Stimulated activated CD4-positive, alpha-beta T cell treated with anti-CD3 and anti-CD28 coated beads, Interleukin-4, amount 100 ng/mL, for 24 hours (primary cell): Measurements from ENCODE around the gene TEX11.
A peak's percentile ranks its signal among the peaks of the same experiment; 100 is the strongest.
"Not testable (repeated sequence)": the region's sequence is repeated elsewhere in the genome, so short reads cannot be mapped to it uniquely, and the experiment has no call there.

Source experiments
- DNase-seq: peaks from one replicate; pipeline ENCODE4 v3.0.0-alpha.2; 2020

Gene TEX11

GRCh38 chrX:70569922-70570576 lies 338.5 kb downstream of the TEX11 start:
- not testable (repeated sequence) for DNase-seq

DNA sequence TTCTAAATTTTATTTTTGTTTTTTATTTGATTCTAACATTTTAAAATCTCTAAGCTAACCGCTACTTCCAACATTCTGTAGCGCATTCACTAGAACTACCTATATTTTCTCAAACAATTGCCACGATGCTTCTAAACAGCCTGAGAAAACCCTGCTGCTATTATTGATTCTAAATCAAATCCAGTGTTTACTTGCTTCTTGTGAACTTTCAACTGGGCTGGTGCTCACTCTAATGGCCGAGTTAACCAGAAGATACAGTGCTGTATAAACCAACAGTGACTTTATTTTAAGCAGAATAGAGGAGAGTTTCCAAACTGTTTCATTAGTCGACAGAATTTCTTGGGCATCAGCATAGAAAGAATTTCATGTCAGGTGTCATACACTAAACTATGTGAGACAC lies 353.6 kb downstream of the TEX11 start:
- no peak for DNase-seq

DNA sequence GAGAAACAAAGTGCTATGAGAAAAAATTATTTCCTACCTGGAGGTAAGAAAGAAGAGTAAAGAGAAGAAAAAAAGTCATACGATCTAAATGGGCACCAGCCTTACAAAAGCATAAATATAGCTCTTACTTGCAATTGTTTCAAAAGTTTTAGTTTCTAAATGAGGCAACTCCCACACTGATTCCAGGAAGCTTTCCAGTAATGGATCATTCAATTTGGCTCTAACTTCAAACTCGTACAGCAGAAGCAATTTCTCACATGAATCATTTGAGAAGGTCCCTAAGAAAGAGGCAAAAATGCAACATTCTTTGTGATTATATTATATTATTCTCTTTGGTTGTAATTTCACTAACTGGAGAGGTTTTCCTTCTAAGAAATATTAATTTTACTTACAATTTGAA lies 354.0 kb downstream of the TEX11 start:
- no peak for DNase-seq

DNA sequence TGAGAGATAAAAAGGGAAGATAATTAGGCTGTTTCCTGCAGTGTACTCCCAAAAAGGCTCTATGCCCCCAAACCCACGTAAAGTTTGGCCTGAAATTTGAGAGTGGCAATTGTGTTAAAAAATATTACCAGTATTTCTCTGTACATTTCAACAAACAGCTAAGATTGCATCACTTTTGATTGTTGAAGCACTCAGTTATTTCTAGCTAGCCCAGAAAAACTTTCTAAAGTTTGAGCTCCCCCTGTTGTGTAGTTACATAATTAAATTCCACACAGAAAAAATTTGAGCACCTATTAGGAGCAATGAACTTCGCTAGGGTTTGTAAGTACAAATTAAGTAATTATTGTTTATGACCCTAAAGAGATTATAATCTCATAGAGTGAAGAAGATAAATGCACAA lies 354.4 kb downstream of the TEX11 start:
- DNase-seq = no peak

- DNase-seq = no peak
Observed at GRCh38 chrX:70553516-70553915, 355.0 kb downstream of the TEX11 start.

DNA sequence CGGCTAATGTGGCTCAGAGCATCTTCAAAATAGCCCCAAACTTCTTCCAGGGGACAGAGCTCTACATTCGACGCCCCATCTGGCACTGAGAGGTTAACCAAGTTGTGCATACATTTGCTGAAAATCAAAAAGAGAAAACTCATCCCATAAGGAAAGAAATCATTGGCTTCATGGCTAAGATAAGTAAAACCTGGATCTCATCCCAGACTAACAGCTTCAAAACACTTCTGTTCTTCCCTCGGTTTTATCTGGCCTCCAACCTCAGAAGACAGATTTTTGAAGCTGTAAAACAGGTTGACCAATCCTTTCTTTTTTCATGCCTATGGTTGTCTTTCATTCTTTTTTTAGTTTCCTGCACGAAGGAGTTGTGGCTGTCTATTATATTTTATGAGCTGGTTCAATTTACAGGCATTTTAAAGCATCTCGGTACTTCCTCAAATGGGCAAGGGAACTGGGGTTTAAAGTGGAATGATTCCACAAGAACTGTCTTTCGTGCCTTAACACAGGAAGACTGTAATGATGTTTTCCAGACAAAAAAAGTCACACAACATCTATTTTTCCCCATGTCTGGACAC lies 356.3 kb downstream of the TEX11 start:
- no peak for DNase-seq

DNA sequence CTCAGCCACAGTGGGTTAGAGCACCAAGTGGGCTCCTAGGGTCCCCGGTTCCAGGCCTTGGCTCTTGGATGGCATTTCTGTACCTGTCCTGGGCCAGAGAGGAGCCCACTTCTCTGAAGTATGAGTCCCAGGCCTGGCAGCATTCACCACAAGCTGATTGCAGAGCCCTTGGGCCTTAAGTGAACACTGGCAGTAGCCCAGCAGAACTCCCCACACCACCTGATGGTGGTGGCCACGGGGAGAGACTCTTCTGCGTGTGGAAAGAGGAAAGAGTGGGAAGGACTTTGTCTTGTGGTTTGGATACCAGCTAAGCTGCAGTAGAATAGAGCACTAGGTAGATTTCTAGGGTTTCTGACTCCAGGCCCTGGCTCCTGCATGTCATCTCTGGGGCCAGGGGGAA lies 359.1 kb downstream of the TEX11 start:
- DNase-seq = no peak

- DNase-seq = no peak
Observed at GRCh38 chrX:70535198-70535597, 373.3 kb downstream of the TEX11 start.

DNA sequence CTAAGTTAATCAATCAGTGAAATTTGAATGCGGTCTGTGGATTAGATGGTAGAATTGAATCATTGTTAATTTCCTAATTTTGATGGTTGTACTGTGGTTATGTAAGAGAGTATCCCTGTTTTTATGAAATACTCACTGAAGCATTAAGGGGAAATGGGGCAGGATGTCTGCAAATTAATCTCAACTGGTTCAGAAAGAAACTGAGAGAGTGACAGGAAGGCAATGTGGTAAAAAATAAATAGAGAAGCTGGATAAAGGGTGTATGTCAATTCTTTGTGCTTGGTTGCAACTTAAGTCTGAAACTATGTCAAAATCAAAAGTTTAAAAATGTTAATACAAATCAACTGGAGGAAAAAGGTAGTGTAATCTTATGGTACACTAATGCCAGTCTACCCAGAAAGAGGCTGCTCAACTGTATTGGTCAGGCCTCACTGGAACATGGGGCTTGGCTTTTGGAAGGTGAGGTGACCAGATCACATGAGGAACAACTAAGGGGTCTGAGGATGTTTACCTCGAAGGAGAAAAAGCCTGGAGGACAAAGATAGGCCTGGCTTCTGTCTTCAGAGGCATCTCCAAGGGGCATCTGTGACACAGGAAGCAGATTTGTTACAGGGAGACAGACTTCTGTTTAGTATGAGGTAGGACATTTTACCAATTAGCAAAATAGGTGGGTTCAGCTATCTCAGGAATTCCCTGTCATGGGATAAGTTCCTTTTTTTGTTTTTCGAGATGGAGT lies 380.7 kb downstream of the TEX11 start:
- no peak for DNase-seq

DNA sequence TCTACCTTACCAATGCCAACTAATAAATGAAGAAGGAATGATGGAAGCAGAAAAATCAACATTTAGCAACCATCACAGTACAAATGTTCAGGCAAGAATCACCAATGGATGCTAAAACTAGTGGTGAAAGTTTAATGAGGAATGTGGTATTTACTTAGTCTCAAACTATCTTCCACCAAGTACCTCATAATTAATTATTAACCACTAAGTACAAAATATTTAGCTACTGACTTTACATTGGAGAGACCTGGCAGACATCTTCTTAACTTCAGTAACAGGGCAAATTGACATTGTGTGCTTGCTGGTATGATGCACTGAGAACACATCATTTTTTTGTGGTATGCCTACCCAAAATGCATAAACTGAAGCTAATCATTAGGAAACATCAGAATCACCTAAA lies 381.5 kb downstream of the TEX11 start:
- no peak for DNase-seq

DNA sequence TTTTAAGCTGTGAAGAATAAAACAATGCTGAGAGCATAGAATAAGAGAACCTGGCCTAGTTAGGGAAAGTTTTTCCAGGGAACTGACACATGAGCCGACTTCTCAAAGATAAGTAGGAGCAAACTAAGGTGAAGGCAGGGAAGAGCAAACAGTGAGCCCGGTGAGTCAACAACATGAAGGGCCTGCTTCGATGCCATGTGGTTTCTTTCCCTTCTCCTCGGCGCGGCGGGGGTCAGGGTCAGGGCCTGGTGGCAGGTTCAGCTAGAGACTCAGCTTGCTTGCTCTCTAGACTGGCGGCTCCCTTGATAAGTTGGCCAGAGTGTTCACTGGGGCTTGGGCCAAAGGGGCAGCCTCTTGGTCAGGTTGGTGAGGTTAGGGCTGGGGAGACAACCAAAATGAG lies 382.8 kb downstream of the TEX11 start:
- no peak for DNase-seq

- not testable (repeated sequence) for DNase-seq
Observed at GRCh38 chrX:70515692-70516091, 392.8 kb downstream of the TEX11 start.

GRCh38 chrX:70515270-70515669 lies 393.2 kb downstream of the TEX11 start:
- not testable (repeated sequence) for DNase-seq

DNA sequence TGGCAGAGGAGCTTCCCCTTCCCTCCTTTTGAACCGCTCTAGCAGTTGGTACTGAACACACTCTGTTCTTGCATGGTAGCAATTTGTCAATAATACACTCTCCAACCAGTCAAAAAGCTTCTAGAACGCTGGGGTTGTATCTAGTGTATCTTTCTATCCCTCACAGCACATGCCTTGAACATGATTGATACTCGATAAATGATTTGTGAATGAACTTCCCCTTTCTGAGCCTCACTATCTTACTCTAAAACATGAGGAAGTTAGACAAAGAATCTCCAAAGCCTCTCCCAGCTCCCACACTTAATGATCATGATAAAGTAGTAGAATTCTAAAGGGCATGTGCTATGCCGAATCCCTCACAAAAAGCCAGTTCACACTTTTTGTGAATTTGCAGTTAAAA lies 399.4 kb downstream of the TEX11 start:
- DNase-seq = no peak

- DNase-seq = peak; percentile 4
Observed at GRCh38 chrX:70508296-70508911, 400.1 kb downstream of the TEX11 start.

DNA sequence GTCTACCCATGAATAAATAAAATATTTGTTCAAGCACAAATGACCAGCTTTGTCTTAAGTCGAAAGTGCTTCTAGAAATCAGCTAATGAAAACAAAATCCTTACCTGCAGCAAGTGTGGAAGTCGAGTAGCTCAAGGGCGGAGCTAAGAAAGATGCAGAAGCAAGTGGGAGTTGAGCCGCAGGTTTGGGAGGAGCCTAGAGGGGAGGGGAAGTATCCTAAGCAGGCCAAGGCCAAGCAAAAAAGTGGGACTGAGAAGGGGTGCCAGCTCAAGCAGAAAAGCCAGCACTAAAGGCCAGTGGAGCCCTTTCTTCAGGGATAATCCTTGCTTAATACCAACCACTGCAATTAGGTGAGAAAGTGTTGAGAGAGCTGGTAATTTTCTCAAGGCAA lies 403.1 kb downstream of the TEX11 start:
- no peak for DNase-seq

- peak; percentile 23 for DNase-seq
Observed at GRCh38 chrX:70504772-70505450, 403.6 kb downstream of the TEX11 start.

DNA sequence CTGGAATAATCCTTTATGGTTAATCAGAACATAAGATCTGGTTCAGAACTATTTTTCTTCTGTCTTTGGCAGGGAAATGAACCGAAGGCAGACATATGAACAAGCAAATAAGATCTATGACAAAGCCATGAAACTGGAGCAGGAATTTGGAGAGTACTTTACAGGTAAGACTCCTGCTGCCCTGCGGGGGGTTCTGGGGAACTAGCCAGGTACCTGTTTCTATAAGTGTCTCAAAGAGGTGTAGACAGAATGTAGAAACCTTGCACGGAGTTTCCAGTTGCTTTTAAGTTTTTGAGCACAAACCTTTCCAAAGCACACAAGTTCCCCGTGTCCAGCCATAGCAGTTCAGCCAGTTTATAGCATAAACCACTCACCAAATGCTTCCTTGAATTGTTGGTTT lies 407.7 kb downstream of the TEX11 start:
- no peak for DNase-seq

- no peak for DNase-seq
Observed at GRCh38 chrX:70498129-70498528, 410.4 kb downstream of the TEX11 start.

DNA sequence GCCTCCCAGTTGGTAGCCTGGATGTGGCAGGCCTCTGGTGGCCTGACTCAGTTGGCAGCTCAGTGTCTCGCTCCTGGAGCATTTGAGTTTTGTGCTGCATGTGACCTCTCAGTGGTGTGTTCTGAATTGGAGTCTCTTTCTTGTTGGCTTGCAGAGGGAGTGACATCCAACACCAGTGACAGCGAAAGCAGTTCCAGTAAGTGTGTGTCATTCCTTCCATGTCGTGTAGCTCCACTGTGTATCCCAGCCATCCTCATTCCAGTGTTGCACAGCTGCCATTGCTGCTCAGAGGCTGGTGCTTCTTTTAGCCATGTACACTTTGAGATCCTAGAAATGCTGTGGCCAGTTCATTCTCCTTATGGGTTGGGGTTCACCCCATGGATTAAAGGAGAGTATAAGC lies 411.5 kb downstream of the TEX11 start:
- no peak for DNase-seq

- no peak for DNase-seq
Observed at GRCh38 chrX:70496491-70496890, 412.0 kb downstream of the TEX11 start.

GRCh38 chrX:70494441-70494840 lies 414.1 kb downstream of the TEX11 start:
- peak; percentile 7 for DNase-seq

- no peak for DNase-seq
Observed at GRCh38 chrX:70488856-70489255, 419.7 kb downstream of the TEX11 start.
